ENCODE data around the gene TMEM163. TPM values are rescaled to one million over a fixed set of nuclear protein-coding genes. Genes with fewer than 3 reads are reported as not detected.

The TMEM163 gene
- total and polyA plus RNA-seq, 2 donors (not counting 3 experiments of a cell fraction or from before 2014, with no cell fraction given): 1.0 to 2.8 TPM

DNA sequence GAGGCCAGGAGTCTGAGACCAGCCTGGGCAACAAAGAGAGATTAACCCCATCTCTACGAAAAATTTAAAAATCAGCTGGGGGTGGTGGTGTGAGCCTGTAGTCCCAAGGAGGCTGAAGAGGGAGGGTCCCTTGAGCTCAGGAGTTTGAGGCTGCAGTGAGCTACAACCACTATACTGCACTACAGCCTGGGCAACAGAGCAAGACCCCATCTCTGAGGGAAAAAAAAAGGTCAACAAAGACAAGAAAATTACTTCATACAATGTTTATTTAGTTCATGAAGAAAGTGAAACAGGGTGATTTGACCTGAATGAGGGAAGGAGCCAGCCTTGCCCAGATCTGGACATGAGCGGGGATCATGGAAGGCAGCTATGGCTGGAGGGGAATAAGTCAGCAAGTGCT is 59.1 kb downstream of the TMEM163 start:
- TF ChIP-seq FOS (IDR thresholded peaks at IDR 0.05; ENCODE audit: borderline replicate concordance, insufficient read depth, low read length) (no peak), JUN (IDR thresholded peaks at IDR 0.05; ENCODE audit: borderline replicate concordance, insufficient read depth, insufficient read length, low read depth) (no peak), POLR2AphosphoS5 (IDR thresholded peaks at IDR 0.05; ENCODE audit: insufficient read depth, low read depth, low read length) (no peak), GATA2 (IDR thresholded peaks at IDR 0.05; ENCODE audit: insufficient read depth, insufficient read length, low read depth, low read length) (no peak), POLR2A (IDR thresholded peaks at IDR 0.05; ENCODE audit: low read depth, low read length) (no peak), MYC (IDR thresholded peaks at IDR 0.05; ENCODE audit: low read depth, low read length) (no peak), EZH2 (IDR thresholded peaks at IDR 0.05; ENCODE audit: borderline replicate concordance, low read depth, low read length, severe bottlenecking) (no peak)
- TF ChIP-seq, protein P1, sequence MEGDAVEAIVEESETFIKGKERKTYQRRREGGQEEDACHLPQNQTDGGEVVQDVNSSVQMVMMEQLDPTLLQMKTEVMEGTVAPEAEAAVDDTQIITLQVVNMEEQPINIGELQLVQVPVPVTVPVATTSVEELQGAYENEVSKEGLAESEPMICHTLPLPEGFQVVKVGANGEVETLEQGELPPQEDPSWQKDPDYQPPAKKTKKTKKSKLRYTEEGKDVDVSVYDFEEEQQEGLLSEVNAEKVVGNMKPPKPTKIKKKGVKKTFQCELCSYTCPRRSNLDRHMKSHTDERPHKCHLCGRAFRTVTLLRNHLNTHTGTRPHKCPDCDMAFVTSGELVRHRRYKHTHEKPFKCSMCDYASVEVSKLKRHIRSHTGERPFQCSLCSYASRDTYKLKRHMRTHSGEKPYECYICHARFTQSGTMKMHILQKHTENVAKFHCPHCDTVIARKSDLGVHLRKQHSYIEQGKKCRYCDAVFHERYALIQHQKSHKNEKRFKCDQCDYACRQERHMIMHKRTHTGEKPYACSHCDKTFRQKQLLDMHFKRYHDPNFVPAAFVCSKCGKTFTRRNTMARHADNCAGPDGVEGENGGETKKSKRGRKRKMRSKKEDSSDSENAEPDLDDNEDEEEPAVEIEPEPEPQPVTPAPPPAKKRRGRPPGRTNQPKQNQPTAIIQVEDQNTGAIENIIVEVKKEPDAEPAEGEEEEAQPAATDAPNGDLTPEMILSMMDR (IDR thresholded peaks at IDR 0.05; ENCODE audit: extremely low read depth in 1 of 2, insufficient read depth in 1 of 2, low read depth in 1 of 2, low read length in 2 of 2): no peak
- TF ChIP-seq, protein P2, sequence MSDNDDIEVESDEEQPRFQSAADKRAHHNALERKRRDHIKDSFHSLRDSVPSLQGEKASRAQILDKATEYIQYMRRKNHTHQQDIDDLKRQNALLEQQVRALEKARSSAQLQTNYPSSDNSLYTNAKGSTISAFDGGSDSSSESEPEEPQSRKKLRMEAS (IDR thresholded peaks at IDR 0.05; ENCODE audit: insufficient read depth, insufficient read length): no peak
- Histone ChIP-seq H3K9me1 (replicated peaks; ENCODE audit: control insufficient read depth, extremely low read depth, insufficient read depth, low read length) (no peaks in the 10 kb centered on the region), H3K27ac (ENCODE audit: insufficient read depth, low read depth, low read length) (no peak overlapping the region), H3K79me2 (ENCODE audit: control insufficient read depth, insufficient read depth, low read length) (no peaks in the 10 kb centered on the region), H2AFZ (ENCODE audit: low read depth, low read length) (no peak overlapping the region), H4K20me1 (replicated peaks; ENCODE audit: control insufficient read depth, extremely low read depth, insufficient read depth, low read length) (no peaks in the 10 kb centered on the region), H3K36me3 (ENCODE audit: control insufficient read depth in 2 of 2, extremely low read depth in 1 of 2, insufficient read depth in 2 of 2, low read length in 2 of 2) (no peaks in the 10 kb centered on the region), H3K9ac (replicated peaks; ENCODE audit: extremely low read depth, insufficient read depth, low read length) (no peak overlapping the region), H3K4me1 (ENCODE audit: control insufficient read depth, extremely low read depth, insufficient read depth, low read length) (no peaks in the 10 kb centered on the region), H3K9me3 (replicated peaks; ENCODE audit: control insufficient read depth, insufficient read depth, low read length) (no peaks in the 10 kb centered on the region), H3K4me2 (ENCODE audit: insufficient read depth, low read length) (no peak overlapping the region), H3K27me3 (ENCODE audit: control insufficient read depth in 2 of 2, insufficient read depth in 2 of 2, low read length in 2 of 2) (peaks cover 8 to 9% of the 10 kb centered on the region in 2 experiments), H3K4me3 (replicated peaks in 1 of 3; ENCODE audit: insufficient read depth in 1 of 3, low read depth in 1 of 3, low read length in 3 of 3) (no peak overlapping the region)
- BruUV-seq (replicated peaks): no TSS peak
- FAIRE-seq (no peak), DNase-seq (ENCODE audit: low read depth, low spot score) (no peak)
- intact Hi-C loops (cut with micrococcal nuclease): loop anchor here (1.0 to 5.0 kb wide), 2 partner anchors 58 to 239 kb away; partner anchors contain the start of gene TMEM163
- ChIA-PET CTCF (interaction anchor here (1.1 kb wide), 2 partner anchors 11 to 21 kb away, joined by 3 read pairs; no protein-coding TSS in a partner anchor), POLR2A (no interaction called here)
- dilution Hi-C loops (cut with MboI; ENCODE audit: extremely low pct_ligation_motif_present, low sequenced_read_pairs): no loop called here
